GM12874 (cell line): Measurements from ENCODE around the gene CD180.

Source experiments
- TF ChIP-seq, protein P1 (sequence below): IDR thresholded peaks from 2 replicates; pipeline ENCODE4 v1.5.1; 2011; ENCODE audit warnings: low read depth, mild to moderate bottlenecking, control low read depth, low read length, moderate library complexity; ENCODE audit not compliant: insufficient read depth

The CD180 gene

DNA sequence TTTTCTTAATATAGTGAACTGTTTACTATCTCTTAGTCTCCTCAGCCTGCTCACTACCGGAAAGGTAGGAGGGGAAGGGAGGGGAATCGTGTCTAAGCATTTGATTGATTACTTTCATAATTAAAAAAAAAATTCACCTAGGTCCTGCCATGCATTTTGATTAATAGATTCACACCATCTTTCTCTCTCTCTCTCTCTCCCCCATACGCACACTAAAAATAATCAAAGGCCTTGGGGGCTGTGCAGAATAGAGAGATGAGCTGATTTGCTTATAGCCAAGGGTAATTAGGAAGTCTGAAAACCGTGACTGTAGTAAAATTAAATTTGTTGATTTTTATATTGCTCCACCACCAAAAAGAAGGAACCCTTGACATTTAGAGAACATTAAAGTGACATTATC lies 49.6 kb downstream of the CD180 start:
- TF ChIP-seq, protein P1, sequence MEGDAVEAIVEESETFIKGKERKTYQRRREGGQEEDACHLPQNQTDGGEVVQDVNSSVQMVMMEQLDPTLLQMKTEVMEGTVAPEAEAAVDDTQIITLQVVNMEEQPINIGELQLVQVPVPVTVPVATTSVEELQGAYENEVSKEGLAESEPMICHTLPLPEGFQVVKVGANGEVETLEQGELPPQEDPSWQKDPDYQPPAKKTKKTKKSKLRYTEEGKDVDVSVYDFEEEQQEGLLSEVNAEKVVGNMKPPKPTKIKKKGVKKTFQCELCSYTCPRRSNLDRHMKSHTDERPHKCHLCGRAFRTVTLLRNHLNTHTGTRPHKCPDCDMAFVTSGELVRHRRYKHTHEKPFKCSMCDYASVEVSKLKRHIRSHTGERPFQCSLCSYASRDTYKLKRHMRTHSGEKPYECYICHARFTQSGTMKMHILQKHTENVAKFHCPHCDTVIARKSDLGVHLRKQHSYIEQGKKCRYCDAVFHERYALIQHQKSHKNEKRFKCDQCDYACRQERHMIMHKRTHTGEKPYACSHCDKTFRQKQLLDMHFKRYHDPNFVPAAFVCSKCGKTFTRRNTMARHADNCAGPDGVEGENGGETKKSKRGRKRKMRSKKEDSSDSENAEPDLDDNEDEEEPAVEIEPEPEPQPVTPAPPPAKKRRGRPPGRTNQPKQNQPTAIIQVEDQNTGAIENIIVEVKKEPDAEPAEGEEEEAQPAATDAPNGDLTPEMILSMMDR, result no peak

DNA sequence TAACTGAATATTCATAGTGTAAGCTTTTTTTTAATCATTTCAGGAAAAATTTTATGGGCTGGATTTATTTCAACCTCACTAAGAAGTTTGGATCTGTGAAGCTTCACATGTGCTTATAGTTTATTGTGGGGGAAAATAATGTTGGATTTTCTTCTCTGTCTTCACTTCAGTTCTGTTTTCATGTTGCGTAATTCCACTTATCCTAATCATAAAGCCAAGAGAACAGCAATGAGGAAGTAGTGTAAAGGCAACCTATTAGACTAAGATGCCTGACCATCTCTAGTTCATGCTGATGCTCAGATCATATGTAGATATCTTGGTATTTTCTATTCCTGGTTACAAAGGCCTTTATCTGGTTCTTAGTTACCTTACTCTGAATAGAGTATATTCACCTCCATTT lies 50.0 kb downstream of the CD180 start:
- TF ChIP-seq, protein P1, result no peak

DNA sequence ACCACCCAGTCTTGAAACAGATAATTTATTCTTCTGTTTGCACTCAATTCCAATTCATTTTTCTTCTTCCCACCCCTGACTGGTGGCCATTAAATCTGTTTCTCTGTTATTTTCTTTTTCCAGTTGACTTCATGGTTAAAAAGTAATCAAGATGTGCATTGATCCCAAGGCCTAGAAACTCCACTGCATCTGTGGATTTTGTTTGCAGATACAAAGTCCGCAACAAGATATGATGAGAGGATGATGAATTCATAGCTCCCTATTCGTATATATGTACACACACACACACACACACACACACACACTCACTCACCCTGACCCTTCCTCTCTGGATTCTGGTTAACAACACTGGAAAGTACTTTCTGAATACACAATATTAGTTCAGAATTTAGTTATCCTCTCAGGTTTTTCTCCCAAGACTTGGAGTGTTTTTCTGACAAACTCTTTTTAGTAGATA lies 52.4 kb downstream of the CD180 start:
- TF ChIP-seq, protein P1, result no peak

DNA sequence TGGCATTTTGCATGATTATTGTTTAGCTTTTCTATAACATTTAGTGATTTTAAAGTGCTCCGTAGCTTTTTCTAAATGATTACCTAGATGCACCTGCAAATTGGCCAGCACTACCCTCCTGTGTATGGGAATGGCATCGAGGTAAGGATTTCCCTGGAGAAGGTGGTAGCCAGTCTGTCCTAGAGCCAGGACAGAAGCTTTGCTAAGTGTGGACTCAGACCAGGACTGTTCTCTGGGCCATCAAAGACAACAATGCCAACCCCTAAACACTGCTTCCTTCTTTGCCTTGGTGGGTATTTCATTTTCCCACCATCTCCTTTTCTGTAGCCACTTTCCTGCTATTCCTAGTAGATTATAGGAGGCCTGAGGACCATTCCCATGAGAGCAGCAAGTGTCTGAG lies 53.0 kb downstream of the CD180 start:
- TF ChIP-seq, protein P1, result no peak

DNA sequence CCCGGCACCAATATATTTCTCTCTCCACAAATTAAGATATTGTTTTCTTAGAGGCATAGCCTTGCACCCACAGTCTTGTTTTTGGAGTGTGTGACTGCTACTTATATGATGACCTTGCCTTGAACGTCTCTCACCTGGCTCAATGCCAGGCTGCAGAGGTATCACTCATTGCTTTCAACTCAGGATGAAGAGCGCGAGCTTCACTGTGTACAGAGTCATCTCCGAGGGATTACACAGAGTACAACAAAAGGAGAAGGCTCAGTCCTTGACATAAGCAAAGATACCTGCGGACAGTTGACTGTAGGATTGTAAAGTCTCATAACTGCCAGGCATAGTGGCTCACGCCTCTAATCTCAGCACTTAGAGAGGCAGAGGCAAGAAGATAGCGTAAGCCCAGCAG lies 53.8 kb downstream of the CD180 start:
- TF ChIP-seq, protein P1, result no peak

DNA sequence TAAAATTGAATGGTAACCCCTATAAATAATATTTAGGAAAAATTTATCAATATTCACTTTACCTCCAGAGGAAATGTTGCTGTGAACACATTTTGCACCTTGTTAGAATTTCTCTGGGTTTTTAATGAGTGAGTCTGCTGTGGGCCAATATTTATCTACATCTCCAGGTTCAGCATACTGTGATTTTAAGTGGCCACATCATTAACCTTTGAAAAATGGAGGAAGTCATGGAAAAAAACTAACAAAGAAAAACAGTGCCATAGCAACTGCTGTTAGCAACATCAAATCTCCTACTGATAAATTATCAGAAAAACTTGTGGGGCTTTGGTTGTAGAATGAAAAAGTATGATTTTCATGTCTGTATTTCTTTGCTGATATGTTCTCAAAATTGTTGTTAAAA lies 55.0 kb downstream of the CD180 start:
- TF ChIP-seq, protein P1, result no peak

DNA sequence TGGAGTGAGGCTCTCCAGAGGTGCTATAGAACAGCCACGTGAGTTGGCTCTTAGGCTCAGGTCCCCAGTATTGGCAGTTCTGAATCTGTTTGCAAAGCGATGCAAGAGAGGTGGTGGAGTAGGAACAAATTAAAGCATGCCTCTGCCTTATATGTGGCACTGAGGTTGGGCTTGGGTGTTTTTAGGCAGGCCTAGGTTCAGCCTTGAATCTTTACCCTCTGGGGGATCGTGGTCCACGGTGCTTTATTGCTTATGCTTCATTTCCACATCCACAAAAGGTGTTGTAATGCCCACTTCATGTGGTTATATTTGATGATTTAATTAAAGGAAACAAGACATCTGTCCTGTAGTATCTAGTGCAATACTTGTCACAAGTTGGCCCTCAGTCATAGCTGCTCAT lies 56.2 kb downstream of the CD180 start:
- TF ChIP-seq, protein P1, result no peak

DNA sequence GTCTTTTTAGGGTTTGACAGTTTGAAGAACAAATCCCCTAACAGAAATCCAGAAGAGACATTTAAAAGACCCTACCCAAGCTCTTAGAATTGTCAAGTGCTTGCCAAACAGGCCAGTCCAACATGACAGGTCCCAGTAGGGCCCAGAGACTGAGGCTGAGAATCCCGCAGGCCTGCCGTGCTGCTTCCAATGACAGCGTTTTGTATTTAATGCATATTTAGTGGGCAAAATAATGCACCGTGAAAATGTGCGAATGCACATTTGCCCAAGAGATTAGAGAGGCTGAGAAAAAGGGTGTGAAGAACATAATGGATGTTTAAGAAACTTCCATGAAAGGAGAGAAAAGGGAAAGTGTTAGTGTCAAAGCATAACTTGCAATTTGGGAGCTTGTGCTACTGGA lies 57.6 kb downstream of the CD180 start:
- TF ChIP-seq, protein P1, result no peak
